Ectodermal cell (in vitro differentiated cells): ENCODE measurements around the gene GIPC1.

ENCODE experiments used
- H3K27ac ChIP-seq: 2 replicates; pipeline ENCODE4 v1.7.0; 2013; ENCODE audit warnings: mild to moderate bottlenecking, low read depth, low read length; ENCODE audit not compliant: insufficient read depth, poor library complexity, severe bottlenecking
- H3K27me3 ChIP-seq: 2 replicates; pipeline ENCODE4 v1.7.0; 2013; ENCODE audit warnings: mild to moderate bottlenecking, low read length; ENCODE audit not compliant: insufficient read depth, control insufficient read depth, poor library complexity, severe bottlenecking
- H3K36me3 ChIP-seq: one replicate; pipeline ENCODE4 v1.7.0; 2013; ENCODE audit warnings: low read length; ENCODE audit not compliant: control insufficient read depth, insufficient read depth
- H3K4me1 ChIP-seq: one replicate; pipeline ENCODE4 v1.7.0; 2013; ENCODE audit warnings: low read length; ENCODE audit not compliant: control insufficient read depth, insufficient read depth
- H3K4me3 ChIP-seq: 2 replicates; pipeline ENCODE4 v1.7.0; 2013; ENCODE audit warnings: low read depth, low read length, control low read depth; ENCODE audit not compliant: insufficient read depth
- H3K9me3 ChIP-seq: 2 replicates; pipeline ENCODE4 v1.7.0; 2013; ENCODE audit warnings: mild to moderate bottlenecking, low read length, moderate library complexity; ENCODE audit not compliant: control insufficient read depth
- WGBS, 2 experiments: methylation state at CpG; one replicate each; pipeline ENCODE4 v1.1.7; 2013; ENCODE audit warnings: missing lambda C conversion rate in 2 of 2; 5-methylcytosine and 5-hydroxymethylcytosine counted together

The GIPC1 gene

DNA sequence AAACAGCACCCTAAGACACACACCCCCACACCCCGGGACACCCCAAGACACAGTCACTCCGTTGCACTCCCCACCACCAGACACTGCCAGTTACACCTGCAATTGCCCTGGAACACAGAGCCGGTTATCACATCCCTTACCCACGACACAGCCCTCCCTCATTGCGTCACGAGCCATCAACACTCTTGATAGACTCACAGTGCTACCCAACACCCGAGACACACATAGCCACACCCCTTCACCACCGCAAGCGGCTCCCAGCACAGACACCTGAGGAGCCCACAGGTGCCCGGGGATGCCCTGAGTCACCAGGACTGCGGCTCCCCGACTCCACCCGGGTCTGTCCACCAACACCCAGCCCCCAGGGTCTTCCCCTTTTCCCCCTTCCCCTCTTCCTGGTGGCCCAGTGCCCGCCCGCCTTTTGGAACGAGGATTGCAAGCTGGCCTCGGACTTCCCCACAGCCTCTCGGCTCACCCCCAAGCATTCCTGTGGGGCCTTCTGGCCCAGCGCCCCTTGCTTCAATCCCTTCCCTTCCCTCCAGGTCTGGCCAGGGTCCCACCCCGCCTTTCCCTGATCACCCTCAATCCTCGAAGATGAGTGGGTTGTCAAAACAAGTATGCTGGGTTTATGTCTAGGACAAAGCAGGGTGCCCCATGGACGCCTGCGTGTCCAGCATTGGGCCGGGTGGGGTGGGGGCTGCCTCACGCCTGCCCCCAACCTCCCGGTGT is 19.1 kb downstream of the GIPC1 start:
- Histone ChIP-seq H3K27me3 (peaks cover 13% of the 10 kb centered on the region), H3K9me3 (no peaks in the 10 kb centered on the region), H3K4me3 (no peak overlapping the region), H3K4me1 (peaks cover 25% of the 10 kb centered on the region), H3K36me3 (peaks cover 4% of the 10 kb centered on the region), H3K27ac (no peak overlapping the region)
- 81 to 86% methylated on average over 26 of the region's 26 CpGs for WGBS, 2 experiments

DNA sequence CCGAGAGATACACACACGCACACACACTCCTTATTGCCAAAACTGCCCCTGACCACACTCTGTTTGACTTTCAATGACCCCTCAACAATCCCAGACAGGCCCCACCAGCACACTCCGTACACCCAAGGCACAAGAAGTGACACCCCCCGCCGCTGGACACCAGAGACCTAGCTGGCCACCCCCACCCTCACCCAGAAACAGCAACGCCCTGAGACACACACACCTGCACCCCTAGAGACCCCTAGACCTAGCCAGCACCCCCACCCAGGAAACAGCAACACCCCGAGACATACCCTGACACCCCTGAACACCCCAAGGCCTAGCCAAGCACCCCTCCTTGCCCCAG is 19.6 kb downstream of the GIPC1 start:
- Histone ChIP-seq H3K27ac (no peak overlapping the region), H3K9me3 (no peaks in the 10 kb centered on the region), H3K27me3 (peaks cover 13% of the 10 kb centered on the region), H3K36me3 (peaks cover 4% of the 10 kb centered on the region), H3K4me1 (peaks cover 25% of the 10 kb centered on the region), H3K4me3 (no peak overlapping the region)
- WGBS, 2 experiments: 92 to 93% methylated on average over 7 of the region's 7 CpGs

DNA sequence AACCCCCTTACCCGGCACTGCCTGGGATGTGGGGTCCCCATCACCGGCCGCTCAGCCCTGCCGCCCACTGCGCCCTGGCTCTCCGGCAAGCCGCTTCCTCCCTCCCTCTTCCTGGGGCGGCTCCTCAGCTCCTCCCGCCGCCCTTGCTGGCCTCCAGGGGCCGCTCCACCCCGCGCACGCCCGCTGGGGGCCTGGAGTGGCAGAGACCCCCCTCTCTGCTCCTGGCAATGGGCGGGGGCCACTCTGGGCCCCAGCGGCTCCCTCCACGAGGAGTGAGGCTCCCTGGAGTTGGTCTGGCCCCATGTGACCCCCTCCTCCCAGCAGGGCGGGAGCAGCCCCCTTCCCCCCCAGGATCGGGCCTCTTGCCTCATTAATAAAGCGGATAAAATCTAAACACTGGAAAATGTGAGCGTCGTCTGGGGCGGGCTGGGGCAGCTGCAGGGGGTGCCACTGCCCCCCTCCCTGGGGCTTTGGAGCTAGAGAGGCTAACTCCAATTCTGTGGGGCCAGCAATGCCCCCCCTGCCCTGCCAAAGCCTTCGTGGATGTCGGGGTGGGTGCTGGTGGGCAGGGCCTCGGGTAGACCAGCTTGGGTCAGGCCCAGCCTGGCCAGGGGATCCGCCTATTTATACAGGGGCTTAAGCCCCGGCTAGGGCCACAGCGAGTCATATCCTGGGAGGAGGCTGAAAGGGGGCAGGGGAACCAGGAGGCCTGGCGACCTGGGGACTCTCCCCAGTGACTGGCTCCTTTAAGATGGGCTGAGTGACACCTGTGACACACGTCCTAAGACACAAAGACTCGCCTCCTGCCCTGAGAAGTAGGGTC is 20.5 kb downstream of the GIPC1 start, which contains the start of gene PTGER1:
Gene PTGER1, minus strand, starts transcription at position 104 of the 823 bp plus-strand sequence. CDS start 1,034 bp downstream, outside the sequence.
- H3K4me3 ChIP-seq: no peak within 1 kb of the TSS
- H3K27me3 ChIP-seq: peaks cover 13% of the 10 kb centered on the region
- no peaks in the 10 kb centered on the region for H3K9me3 ChIP-seq
- peaks cover 25% of the 10 kb centered on the region for H3K4me1 ChIP-seq
- H3K36me3 ChIP-seq: peaks cover 4% of the 10 kb centered on the region
- 31 to 37% methylated on average over 33 of the region's 33 CpGs for WGBS, 2 experiments
- H3K27ac ChIP-seq: no peak within 1 kb of the TSS

GRCh38 chr19:14474827-14475226 is 21.1 kb downstream of the GIPC1 start:
- Histone ChIP-seq H3K36me3 (peaks cover 4% of the 10 kb centered on the region), H3K27ac (no peak overlapping the region), H3K4me3 (no peak overlapping the region), H3K4me1 (peaks cover 21% of the 10 kb centered on the region), H3K9me3 (no peaks in the 10 kb centered on the region), H3K27me3 (peaks cover 13% of the 10 kb centered on the region)
- 79 to 80% methylated on average over 12 of the region's 12 CpGs for WGBS, 2 experiments

GRCh38 chr19:14473978-14474578 is 21.8 kb downstream of the GIPC1 start:
- Histone ChIP-seq H3K27ac (no peak overlapping the region), H3K27me3 (peaks cover 13% of the 10 kb centered on the region), H3K9me3 (no peaks in the 10 kb centered on the region), H3K4me3 (no peak overlapping the region), H3K4me1 (peaks cover 21% of the 10 kb centered on the region), H3K36me3 (no peaks in the 10 kb centered on the region)
- WGBS, 2 experiments: 95 to 96% methylated on average over 53 of the region's 53 CpGs

DNA sequence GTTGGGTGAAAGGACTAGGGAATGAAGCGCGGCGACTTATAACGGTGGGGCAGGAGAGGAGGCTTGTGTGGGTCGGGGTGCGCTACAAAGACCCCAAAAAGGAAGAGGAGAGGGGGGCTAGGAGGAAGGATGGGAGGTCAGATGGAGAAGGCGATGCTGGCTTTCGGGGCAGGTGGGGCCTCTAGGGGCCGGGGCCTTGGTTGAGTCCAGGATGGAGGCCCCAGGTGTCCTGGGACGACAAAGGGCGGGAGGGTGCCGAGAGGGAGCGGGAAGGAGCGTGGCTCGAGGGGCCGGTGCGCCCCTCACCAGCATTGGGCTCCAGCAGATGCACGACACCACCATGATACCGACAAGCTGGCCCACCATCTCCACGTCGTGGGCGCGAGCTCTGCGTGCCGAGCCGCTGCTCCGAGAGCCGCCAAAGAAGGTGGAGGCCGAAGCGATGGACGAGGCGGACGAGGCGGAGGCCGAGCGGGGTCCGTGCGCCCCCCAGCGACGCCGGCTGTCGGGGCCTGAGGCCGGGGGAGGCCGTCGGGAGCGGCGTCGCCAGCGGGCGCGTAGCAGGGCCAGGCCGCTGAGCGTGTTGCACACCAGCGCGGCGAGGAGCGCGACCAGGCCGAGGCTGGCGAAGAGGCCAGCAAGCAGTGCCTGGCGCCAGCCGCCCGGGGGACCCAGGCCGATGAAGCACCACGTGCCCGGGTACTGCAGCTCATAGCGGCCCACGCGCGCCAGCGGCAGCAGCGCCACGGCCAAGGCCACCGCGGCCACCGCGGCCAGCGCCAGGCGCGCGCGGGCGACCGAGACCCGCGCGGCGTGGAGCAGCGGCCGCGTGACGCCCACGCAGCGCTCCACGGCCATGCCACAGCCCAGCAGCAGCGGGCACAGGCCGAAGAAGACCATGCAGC is 22.6 kb downstream of the GIPC1 start:
- 93 to 94% methylated on average over 97 of the region's 97 CpGs for WGBS, 2 experiments
- Histone ChIP-seq H3K27me3 (peaks cover 13% of the 10 kb centered on the region), H3K36me3 (no peaks in the 10 kb centered on the region), H3K9me3 (no peaks in the 10 kb centered on the region), H3K27ac (no peak overlapping the region), H3K4me3 (no peak overlapping the region), H3K4me1 (peaks cover 21% of the 10 kb centered on the region)

- Histone ChIP-seq H3K27me3 (peaks cover 13% of the 10 kb centered on the region), H3K27ac (no peak overlapping the region), H3K36me3 (peaks cover 6% of the 10 kb centered on the region), H3K4me3 (peak overlapping the region; percentile 27), H3K4me1 (peaks cover 21% of the 10 kb centered on the region), H3K9me3 (no peaks in the 10 kb centered on the region)
- 7 to 8% methylated on average over 66 of the region's 66 CpGs for WGBS, 2 experiments
Measured at GRCh38 chr19:14472202-14472938, 23.6 kb downstream of the GIPC1 start.

GRCh38 chr19:14471436-14472187 is 24.3 kb downstream of the GIPC1 start:
- no peak overlapping the region for H3K27ac ChIP-seq
- peaks cover 10% of the 10 kb centered on the region for H3K36me3 ChIP-seq
- H3K4me3 ChIP-seq: no peak overlapping the region
- peaks cover 21% of the 10 kb centered on the region for H3K4me1 ChIP-seq
- H3K9me3 ChIP-seq: no peaks in the 10 kb centered on the region
- 85 to 87% methylated on average over 46 of the region's 46 CpGs for WGBS, 2 experiments
- H3K27me3 ChIP-seq: peaks cover 13% of the 10 kb centered on the region
